ENCODE measurements around the gene MAML3.

DNA sequence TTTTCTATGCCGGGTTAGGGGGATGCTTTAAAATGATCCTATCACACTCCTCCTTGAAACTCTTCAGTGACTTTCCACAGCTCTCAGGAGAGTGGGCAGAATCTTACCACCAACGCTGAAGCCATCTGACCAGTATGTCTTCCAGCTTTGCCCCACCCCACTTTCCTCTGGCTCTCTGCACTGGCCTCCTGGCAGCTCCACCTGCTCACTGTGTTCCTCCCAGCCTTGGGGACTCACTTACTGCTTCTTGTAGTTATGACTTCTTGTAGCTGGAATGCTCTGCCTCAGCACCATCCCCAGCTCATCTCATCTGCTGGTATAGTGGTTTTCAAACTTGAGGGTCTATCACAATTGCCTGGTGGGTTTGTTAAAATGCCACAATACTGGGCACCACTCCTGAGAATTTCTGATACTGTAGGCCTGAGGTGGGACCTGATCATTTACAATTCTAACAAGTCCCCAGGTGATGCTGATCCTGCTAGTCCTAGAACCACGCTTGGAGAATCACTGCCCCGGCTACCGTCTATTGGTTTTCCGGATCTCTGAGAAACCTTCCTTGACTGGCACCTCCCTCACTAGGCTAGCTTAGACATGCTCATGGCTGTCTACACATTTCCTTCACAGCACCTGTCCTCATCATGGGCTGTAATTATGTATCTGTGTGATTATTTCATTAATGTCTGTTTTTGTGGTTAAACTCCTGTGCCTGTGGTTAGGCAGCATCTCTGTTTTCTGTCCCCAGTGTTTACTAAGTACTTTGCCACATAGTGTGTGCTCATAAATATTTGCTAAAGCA lies 336.1 kb downstream of the MAML3 start:
- TF ChIP-seq HDGF (IDR thresholded peaks at IDR 0.05; ENCODE audit: borderline replicate concordance) (no peak), TARDBP (IDR thresholded peaks at IDR 0.05) (no peak), FOXM1 (IDR thresholded peaks at IDR 0.05; ENCODE audit: borderline replicate concordance) (no peak)
